ENCODE data around the gene DTX3. TPM values are rescaled to one million over a fixed set of nuclear protein-coding genes. Genes with fewer than 3 reads are reported as not detected.

DTX3 gene
- total and polyA plus RNA-seq, 12 donors: 16.9 to 58.2 (median 22.2) TPM

DNA sequence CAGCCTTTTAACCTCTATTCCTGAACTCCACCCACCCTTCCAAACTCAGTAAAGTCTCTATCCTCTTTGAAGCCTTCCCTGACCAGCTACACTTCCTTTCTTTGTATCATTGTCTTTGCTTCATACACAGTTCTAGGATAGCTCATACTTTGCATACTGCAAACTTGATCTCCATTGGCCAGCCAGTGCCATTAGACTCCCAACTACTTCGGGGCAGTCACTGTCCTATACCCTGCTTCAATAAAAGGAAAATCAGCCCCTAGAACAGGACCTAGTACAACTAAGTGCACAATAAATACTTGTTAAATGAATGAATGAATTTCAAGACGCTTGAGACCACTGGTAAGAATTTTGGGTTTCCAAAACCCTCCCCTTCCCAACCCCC, 14.2 kb upstream of the DTX3 start:
- peaks cover 0 to 25% (median 7%) of the 10 kb centered on the region in 7 donors for H3K27me3 ChIP-seq
- peak overlapping the region; percentile 59 to 95 (median 82) for H3K4me3 ChIP-seq
- H3K36me3 ChIP-seq: peaks cover 0 to 18% (median 6%) of the 10 kb centered on the region in 9 donors
- no peak for ATAC-seq
- WGBS, 2 donors: 21% methylated on average over 2 of the region's 2 CpGs
- peaks cover 0 to 21% (median 14%) of the 10 kb centered on the region in 9 donors for H3K4me1 ChIP-seq
- TF ChIP-seq, protein P1, sequence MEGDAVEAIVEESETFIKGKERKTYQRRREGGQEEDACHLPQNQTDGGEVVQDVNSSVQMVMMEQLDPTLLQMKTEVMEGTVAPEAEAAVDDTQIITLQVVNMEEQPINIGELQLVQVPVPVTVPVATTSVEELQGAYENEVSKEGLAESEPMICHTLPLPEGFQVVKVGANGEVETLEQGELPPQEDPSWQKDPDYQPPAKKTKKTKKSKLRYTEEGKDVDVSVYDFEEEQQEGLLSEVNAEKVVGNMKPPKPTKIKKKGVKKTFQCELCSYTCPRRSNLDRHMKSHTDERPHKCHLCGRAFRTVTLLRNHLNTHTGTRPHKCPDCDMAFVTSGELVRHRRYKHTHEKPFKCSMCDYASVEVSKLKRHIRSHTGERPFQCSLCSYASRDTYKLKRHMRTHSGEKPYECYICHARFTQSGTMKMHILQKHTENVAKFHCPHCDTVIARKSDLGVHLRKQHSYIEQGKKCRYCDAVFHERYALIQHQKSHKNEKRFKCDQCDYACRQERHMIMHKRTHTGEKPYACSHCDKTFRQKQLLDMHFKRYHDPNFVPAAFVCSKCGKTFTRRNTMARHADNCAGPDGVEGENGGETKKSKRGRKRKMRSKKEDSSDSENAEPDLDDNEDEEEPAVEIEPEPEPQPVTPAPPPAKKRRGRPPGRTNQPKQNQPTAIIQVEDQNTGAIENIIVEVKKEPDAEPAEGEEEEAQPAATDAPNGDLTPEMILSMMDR (IDR thresholded peaks at IDR 0.05): no peak
- H3K27ac ChIP-seq: peak overlapping the region in 9 of 10 donors; percentile 65 to 87 (median 77)
- intact Hi-C loops (cut with DNase I): loop anchor here in 1 of 10 donors (2.0 kb wide), 1 partner anchor 14 kb away; the partner anchor contains the start of gene DTX3
- no peak for DNase-seq
- no peaks in the 10 kb centered on the region for H3K9me3 ChIP-seq

DNA sequence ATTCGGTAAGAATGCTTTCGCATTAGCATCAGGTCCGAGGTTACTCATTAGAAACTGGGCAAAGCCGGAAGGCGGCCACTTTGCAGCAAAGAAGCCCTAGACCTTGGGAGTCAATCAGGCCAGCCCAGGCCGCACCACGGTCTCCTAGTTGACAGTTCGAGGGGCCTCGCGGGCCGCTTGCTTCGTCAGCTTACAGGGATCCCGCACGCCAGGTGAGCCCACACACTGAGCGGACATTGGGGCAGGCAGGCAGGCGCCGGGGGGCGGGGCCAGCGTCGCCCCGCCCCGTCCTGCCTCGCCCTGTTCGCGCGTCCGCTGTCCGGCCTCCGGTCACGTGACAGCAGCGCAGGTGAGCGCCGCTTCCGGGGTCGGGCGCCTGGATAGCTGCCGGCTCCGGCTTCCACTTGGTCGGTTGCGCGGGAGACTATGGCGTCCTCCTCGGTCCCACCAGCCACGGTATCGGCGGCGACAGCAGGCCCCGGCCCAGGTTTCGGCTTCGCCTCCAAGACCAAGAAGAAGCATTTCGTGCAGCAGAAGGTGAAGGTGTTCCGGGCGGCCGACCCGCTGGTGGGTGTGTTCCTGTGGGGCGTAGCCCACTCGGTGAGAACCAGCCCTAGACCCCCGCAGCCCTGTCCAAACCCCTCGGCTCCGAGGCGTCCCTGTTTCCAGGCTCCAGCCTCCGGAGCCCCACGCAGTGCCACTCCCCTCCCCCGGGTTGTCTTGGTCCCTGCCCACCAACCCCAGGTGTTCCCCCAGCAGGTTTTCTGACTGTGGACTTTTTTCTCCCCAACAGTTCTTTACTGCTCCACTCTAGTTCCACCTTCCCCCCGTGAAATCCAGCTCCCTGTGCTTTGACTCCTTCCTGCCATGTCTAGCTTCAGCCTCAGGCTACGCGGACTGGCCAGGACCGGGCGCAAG, 13.5 kb upstream of the DTX3 start, which contains the start of gene PIP4K2C:
Gene PIP4K2C, plus strand, starts transcription at position 329 of the 918 bp plus-strand sequence. Its CDS starts 98 bp downstream, at position 427.
- Histone ChIP-seq H3K9me3 (no peaks in the 10 kb centered on the region), H3K4me3 (peak within 1 kb of the TSS; percentile 59 to 95 (median 82)), H3K36me3 (peaks cover 0 to 25% (median 13%) of the 10 kb centered on the region in 9 donors), H3K4me1 (peaks cover 0 to 21% (median 14%) of the 10 kb centered on the region in 9 donors), H3K27ac (peak within 1 kb of the TSS in 9 of 10 donors; percentile 65 to 87 (median 77)), H3K27me3 (peaks cover 0 to 22% (median 7%) of the 10 kb centered on the region in 7 donors)
- TF ChIP-seq, protein P1 (IDR thresholded peaks at IDR 0.05): no peak
- DNase-seq: peak; percentile 73 to 77
- peak; percentile 97 to 99 (median 98) for ATAC-seq
- 1% methylated on average over 67 to 69 of the region's 69 CpGs for WGBS, 2 donors
- intact Hi-C loops (cut with DNase I): loop anchor here in 1 of 10 donors (2.0 kb wide), 1 partner anchor 14 kb away; the partner anchor contains the start of gene DTX3

DNA sequence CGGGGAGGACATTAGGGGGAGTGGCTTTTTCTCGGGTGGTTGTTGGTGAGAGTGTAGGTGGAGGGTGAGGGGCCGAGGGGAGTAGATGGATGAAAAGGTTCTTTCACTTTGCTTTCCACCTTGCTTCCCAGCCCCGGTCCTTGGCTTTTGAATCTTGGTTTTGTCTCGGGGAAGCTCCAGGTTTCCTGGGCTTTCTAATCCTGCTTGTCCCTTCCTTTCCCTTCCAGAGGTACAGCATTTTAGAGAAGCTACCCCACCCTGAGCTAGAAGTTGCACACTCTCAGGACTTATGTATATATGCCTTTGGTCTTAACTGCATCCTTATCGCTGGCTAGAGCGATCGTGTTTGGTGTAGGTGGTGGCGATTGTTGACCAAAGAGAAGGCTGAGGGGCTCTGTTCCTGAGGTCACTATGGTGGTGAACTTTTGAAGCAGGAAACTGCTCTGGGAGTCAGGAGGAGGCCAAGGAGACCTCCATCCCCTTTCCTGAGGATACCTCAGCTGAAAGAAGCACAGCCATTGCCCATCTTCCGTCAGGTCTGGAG, 12.8 kb upstream of the DTX3 start:
- DNase-seq: no peak
- no peak for ATAC-seq
- no peaks in the 10 kb centered on the region for H3K9me3 ChIP-seq
- WGBS, 2 donors: 41 to 46% methylated on average over 10 of the region's 10 CpGs
- H3K4me1 ChIP-seq: peaks cover 0 to 21% (median 14%) of the 10 kb centered on the region in 9 donors
- intact Hi-C loops (cut with DNase I): loop anchor here in 1 of 10 donors (2.0 kb wide), 1 partner anchor 13 kb away; the partner anchor contains the start of gene DTX3
- H3K36me3 ChIP-seq: peaks cover 0 to 32% (median 13%) of the 10 kb centered on the region in 9 donors
- TF ChIP-seq, protein P1 (IDR thresholded peaks at IDR 0.05): no peak
- H3K27me3 ChIP-seq: peaks cover 0 to 16% (median 7%) of the 10 kb centered on the region in 7 donors
- H3K4me3 ChIP-seq: peak overlapping the region in 9 of 10 donors; percentile 59 to 95 (median 85)
- peak overlapping the region in 9 of 10 donors; percentile 65 to 87 (median 77) for H3K27ac ChIP-seq

Data from heart right ventricle (tissue), 16 donors.